ENCODE data around the gene EPB41L1. TPM values are rescaled to one million over a fixed set of nuclear protein-coding genes. Genes with fewer than 3 reads are reported as not detected.

EPB41L1 gene
- polyA plus RNA-seq, 1 donor from 2014 or later = 38.2 TPM

DNA sequence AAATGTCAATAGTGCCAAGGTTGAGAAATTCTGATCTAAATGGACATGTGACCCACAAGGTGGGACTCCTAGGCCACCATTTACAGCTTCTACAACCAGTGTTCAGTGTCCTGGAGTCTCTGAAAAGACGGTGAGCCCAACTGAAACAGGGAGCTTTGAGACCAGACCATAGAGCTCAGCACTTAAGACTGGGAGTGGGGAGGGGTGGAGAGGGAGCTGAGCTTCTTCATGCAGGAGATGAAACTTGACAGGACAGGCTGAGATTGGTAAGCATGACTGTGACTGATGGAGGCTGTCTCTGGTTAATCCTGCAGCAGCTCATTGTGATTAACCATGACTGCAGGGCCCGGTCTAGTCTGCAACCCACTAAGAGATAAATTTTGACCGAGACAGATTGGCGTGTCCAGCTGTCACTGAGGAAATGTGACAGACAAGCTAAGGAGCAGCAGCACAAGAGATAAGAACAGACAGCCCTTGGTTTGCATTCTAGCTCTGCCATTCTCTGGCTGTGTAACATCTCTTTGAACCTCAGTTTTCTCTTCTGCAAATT, 80.3 kb downstream of the EPB41L1 start:
- no peaks in the 10 kb centered on the region for H3K36me3 ChIP-seq (ENCODE audit: insufficient read depth, low read length)
- no peak overlapping the region for H3K9ac ChIP-seq (ENCODE audit: low read length)
- no peak overlapping the region for H3K4me2 ChIP-seq (ENCODE audit: low read length)
- H3K9me2 ChIP-seq (ENCODE audit: insufficient read depth, low read length) = no peaks in the 10 kb centered on the region
- no peak overlapping the region for H3K4me3 ChIP-seq (ENCODE audit: low read length)
- no peak overlapping the region for H3K27ac ChIP-seq (ENCODE audit: low read length)
- H3F3A ChIP-seq (ENCODE audit: insufficient read depth, low read length, poor library complexity, severe bottlenecking) = no peaks in the 10 kb centered on the region
- no peak overlapping the region for H2AFZ ChIP-seq (ENCODE audit: low read depth, low read length)
- peaks cover 28% of the 10 kb centered on the region for H3K79me2 ChIP-seq (replicated peaks; ENCODE audit: insufficient read depth, low read length)
- H3K27me3 ChIP-seq (ENCODE audit: insufficient read depth, low read depth, low read length) = no peaks in the 10 kb centered on the region
- no peaks in the 10 kb centered on the region for H3K9me3 ChIP-seq (ENCODE audit: low read length)
- no peaks in the 10 kb centered on the region for H4K20me1 ChIP-seq (ENCODE audit: insufficient read depth)
- no peak for TF ChIP-seq CTCF (IDR thresholded peaks at IDR 0.05; ENCODE audit: poor library complexity, severe bottlenecking)
- TF ChIP-seq TAF1 (IDR thresholded peaks at IDR 0.05; ENCODE audit: low read depth) = no peak
- TF ChIP-seq EP300 (conservative IDR thresholded peaks at IDR 0.05; ENCODE audit: poor library complexity, severe bottlenecking) = no peak
- no peak for TF ChIP-seq SMC3 (conservative IDR thresholded peaks at IDR 0.05; ENCODE audit: poor library complexity)
- TF ChIP-seq POLR2AphosphoS5 (IDR thresholded peaks at IDR 0.05) = no peak
- TF ChIP-seq REST (IDR thresholded peaks at IDR 0.05; ENCODE audit: borderline replicate concordance) = no peak
- no peak for TF ChIP-seq MXI1 (conservative IDR thresholded peaks at IDR 0.05; ENCODE audit: poor library complexity, severe bottlenecking)
- TF ChIP-seq EZH2 (IDR thresholded peaks at IDR 0.05; ENCODE audit: borderline replicate concordance, insufficient read depth, low read length, poor library complexity, severe bottlenecking) = no peak
- TF ChIP-seq RAD21 (conservative IDR thresholded peaks at IDR 0.05) = no peak

DNA sequence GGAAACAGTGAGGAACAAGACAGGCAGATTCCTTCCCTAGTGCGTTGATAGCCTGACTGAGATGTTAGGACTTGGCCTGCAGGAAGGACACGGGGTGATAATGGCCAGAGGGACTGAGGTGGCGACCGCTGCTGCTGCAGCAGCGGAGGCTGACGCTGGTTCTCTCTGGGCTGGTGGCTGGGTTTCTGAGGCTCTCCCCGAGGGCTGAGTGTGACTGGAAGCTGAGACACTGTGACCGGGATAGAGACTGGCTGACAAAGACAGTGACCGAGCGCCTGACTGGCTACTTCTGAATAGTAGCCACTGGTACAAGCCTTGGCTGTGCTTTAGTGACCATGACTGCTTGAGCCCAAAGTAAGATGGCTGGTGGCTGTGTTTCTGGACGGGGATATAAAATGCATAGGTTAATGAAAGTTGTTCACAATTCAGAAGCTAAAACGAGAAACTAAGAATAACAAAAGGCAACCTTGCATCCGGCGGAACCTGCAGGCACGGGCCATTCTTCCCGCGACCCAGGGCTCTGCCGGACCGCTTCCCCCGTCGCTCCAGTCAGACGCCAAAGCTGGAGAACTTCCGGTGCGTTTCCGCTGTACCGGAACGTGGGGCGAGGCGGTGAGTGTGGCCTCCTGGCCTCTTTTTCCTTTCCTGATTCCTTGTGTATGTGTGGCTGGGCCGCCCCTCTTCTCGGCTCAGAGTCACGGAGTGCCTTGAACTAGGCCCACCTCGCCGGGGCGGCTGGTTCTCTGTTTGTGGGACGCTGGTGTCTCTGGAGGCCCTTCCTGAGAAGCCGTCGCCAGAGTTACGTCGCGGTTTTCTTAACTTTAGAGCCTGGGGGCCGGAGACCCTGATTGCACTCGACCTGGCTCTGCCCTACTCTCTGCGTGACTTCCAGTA, 81.6 kb downstream of the EPB41L1 start, which contains the start of gene AAR2:
TSS of gene AAR2 (plus strand) at position 587 of the 894 bp plus-strand sequence. CDS start 3,391 bp downstream, outside the sequence.
- no peaks in the 10 kb centered on the region for H3K27me3 ChIP-seq (ENCODE audit: insufficient read depth, low read depth, low read length)
- no peaks in the 10 kb centered on the region for H3F3A ChIP-seq (ENCODE audit: insufficient read depth, low read length, poor library complexity, severe bottlenecking)
- H4K20me1 ChIP-seq (ENCODE audit: insufficient read depth) = no peaks in the 10 kb centered on the region
- peak within 1 kb of the TSS; percentile 56 for H3K4me2 ChIP-seq (ENCODE audit: low read length)
- peaks cover 28% of the 10 kb centered on the region for H3K79me2 ChIP-seq (replicated peaks; ENCODE audit: insufficient read depth, low read length)
- peak within 1 kb of the TSS; percentile 72 for H3K4me3 ChIP-seq (ENCODE audit: low read length)
- H3K9me2 ChIP-seq (ENCODE audit: insufficient read depth, low read length) = no peaks in the 10 kb centered on the region
- H2AFZ ChIP-seq (ENCODE audit: low read depth, low read length) = peak within 1 kb of the TSS; percentile 96
- TF ChIP-seq TAF1 (IDR thresholded peaks at IDR 0.05; ENCODE audit: low read depth) (peak; percentile 91), RAD21 (conservative IDR thresholded peaks at IDR 0.05) (peak; percentile 44), REST (IDR thresholded peaks at IDR 0.05; ENCODE audit: borderline replicate concordance) (peak; percentile 69), EP300 (conservative IDR thresholded peaks at IDR 0.05; ENCODE audit: poor library complexity, severe bottlenecking) (peak; percentile 43), POLR2AphosphoS5 (IDR thresholded peaks at IDR 0.05) (peak; percentile 78), EZH2 (IDR thresholded peaks at IDR 0.05; ENCODE audit: borderline replicate concordance, insufficient read depth, low read length, poor library complexity, severe bottlenecking) (no peak), MXI1 (conservative IDR thresholded peaks at IDR 0.05; ENCODE audit: poor library complexity, severe bottlenecking) (peak; percentile 86), SMC3 (conservative IDR thresholded peaks at IDR 0.05; ENCODE audit: poor library complexity) (peak; percentile 52), CTCF (IDR thresholded peaks at IDR 0.05; ENCODE audit: poor library complexity, severe bottlenecking) (no peak)
- H3K27ac ChIP-seq (ENCODE audit: low read length) = peak within 1 kb of the TSS; percentile 89
- H3K36me3 ChIP-seq (ENCODE audit: insufficient read depth, low read length) = no peaks in the 10 kb centered on the region
- H3K9me3 ChIP-seq (ENCODE audit: low read length) = no peaks in the 10 kb centered on the region
- peak within 1 kb of the TSS; percentile 76 for H3K9ac ChIP-seq (ENCODE audit: low read length)
